ENCODE measurements around the gene B3GLCT. TPM values are rescaled to one million over a fixed set of nuclear protein-coding genes. Genes with fewer than 3 reads are reported as not detected.

B3GLCT gene
- total and polyA plus RNA-seq, 7 donors = 1.1 to 5.5 (median 2.8) TPM

GRCh38 chr13:31267126-31267784, 67.5 kb downstream of the B3GLCT start:
- Histone ChIP-seq H3K9me3 (peaks cover 8% of the 10 kb centered on the region), H3K27ac (no peak overlapping the region), H3K36me3 (ENCODE audit: insufficient read depth in 1 of 2, low read depth in 1 of 2) (peaks cover 5 to 26% of the 10 kb centered on the region in 2 donors), H3K4me3 (no peak overlapping the region), H3K4me1 (no peaks in the 10 kb centered on the region), H3K27me3 (ENCODE audit: insufficient read depth in 3 of 3, low read length in 2 of 3) (no peaks in the 10 kb centered on the region)
- intact Hi-C loops (cut with DNase I) = no loop called here
- no peak for ATAC-seq
- WGBS, 3 donors = 74 to 82% (median 80%) methylated on average over 2 of the region's 2 CpGs
- TF ChIP-seq, protein P1, sequence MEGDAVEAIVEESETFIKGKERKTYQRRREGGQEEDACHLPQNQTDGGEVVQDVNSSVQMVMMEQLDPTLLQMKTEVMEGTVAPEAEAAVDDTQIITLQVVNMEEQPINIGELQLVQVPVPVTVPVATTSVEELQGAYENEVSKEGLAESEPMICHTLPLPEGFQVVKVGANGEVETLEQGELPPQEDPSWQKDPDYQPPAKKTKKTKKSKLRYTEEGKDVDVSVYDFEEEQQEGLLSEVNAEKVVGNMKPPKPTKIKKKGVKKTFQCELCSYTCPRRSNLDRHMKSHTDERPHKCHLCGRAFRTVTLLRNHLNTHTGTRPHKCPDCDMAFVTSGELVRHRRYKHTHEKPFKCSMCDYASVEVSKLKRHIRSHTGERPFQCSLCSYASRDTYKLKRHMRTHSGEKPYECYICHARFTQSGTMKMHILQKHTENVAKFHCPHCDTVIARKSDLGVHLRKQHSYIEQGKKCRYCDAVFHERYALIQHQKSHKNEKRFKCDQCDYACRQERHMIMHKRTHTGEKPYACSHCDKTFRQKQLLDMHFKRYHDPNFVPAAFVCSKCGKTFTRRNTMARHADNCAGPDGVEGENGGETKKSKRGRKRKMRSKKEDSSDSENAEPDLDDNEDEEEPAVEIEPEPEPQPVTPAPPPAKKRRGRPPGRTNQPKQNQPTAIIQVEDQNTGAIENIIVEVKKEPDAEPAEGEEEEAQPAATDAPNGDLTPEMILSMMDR (IDR thresholded peaks at IDR 0.05) = no peak
- DNase-seq = no peak

DNA sequence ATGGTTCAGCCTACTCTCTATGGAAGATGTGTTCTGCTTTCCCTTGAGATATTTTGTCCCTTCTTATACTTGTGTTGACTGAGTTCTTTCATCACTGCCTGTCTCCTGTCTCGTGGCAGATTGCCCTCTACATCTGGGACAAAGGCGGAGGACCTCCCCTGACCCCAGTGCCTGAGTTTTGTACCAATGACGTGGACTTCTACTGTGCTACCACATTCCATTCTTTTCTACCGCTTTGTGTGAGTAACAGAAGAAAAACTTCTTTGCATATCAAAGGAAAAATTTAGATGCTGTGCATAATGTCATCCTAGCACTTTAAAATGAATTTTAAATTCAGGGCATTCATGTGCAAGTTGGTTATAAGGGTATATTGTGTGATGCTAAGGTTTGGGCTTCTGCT, 74.6 kb downstream of the B3GLCT start:
- ATAC-seq = no peak
- no peak for DNase-seq
- TF ChIP-seq, protein P1 (IDR thresholded peaks at IDR 0.05) = no peak
- peaks cover 8% of the 10 kb centered on the region for H3K9me3 ChIP-seq
- no peaks in the 10 kb centered on the region for H3K4me1 ChIP-seq
- H3K27ac ChIP-seq = no peak overlapping the region
- 90 to 91% (median 91%) methylated on average over 4 of the region's 4 CpGs for WGBS, 3 donors
- H3K36me3 ChIP-seq (ENCODE audit: insufficient read depth in 1 of 2, low read depth in 1 of 2) = peaks cover 4 to 42% of the 10 kb centered on the region in 2 donors
- H3K4me3 ChIP-seq = no peak overlapping the region
- no peaks in the 10 kb centered on the region for H3K27me3 ChIP-seq (ENCODE audit: insufficient read depth in 3 of 3, low read length in 2 of 3)
- intact Hi-C loops (cut with DNase I) = no loop called here

DNA sequence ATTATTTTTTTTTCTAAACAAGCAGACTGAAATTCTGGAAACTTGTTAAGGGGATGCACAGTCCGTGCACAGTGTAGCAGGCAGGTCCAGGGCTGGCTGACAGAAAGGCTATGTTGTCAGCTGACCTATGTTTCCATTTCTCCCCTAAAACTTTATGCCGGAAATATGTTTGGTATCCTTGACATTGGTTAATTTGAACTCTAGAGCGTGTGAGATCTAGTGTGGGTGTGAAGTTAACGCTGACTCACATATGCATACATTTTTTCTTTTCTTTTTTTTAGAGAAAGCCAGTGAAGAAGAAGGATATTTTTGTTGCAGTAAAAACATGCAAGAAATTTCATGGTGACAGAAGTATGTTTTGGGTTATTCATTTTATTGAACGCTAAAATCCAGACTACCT, 76.6 kb downstream of the B3GLCT start:
- intact Hi-C loops (cut with DNase I) = no loop called here
- Histone ChIP-seq H3K4me3 (no peak overlapping the region), H3K4me1 (no peaks in the 10 kb centered on the region), H3K27me3 (ENCODE audit: insufficient read depth in 3 of 3, low read length in 2 of 3) (no peaks in the 10 kb centered on the region), H3K36me3 (ENCODE audit: insufficient read depth in 1 of 2, low read depth in 1 of 2) (peaks cover 0 to 27% of the 10 kb centered on the region in 2 donors), H3K9me3 (no peaks in the 10 kb centered on the region), H3K27ac (no peak overlapping the region)
- DNase-seq (no peak), ATAC-seq (no peak)
- TF ChIP-seq, protein P1 (IDR thresholded peaks at IDR 0.05) = no peak
- WGBS, 3 donors = 90 to 94% (median 92%) methylated on average over 5 of the region's 5 CpGs

DNA sequence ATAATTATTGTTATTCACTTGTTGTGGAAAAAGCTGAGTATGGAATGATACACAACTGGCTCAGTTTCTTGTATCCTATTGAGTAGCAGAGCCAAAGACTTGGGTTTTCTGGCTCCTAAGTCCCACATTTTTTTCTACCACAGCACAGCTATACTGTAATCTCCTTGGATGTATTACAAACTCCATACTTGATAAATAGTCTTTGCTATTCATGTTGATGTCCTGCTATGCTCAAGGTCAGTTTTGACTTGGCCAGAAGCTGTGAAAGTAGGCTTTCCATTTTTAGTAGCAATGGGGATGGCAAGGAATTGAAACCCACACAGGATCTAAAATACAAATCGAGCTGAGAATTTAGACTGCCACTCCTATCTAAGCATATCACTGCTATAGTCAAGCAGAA, 79.1 kb downstream of the B3GLCT start:
- H3K9me3 ChIP-seq = no peaks in the 10 kb centered on the region
- TF ChIP-seq, protein P1 (IDR thresholded peaks at IDR 0.05) = no peak
- ATAC-seq = no peak
- intact Hi-C loops (cut with DNase I) = no loop called here
- peaks cover 0 to 27% of the 10 kb centered on the region in 2 donors for H3K36me3 ChIP-seq (ENCODE audit: insufficient read depth in 1 of 2, low read depth in 1 of 2)
- H3K27ac ChIP-seq = no peak overlapping the region
- H3K27me3 ChIP-seq (ENCODE audit: insufficient read depth in 3 of 3, low read length in 2 of 3) = no peaks in the 10 kb centered on the region
- H3K4me1 ChIP-seq = no peaks in the 10 kb centered on the region
- H3K4me3 ChIP-seq = no peak overlapping the region
- DNase-seq = no peak
- 45 to 53% (median 53%) methylated on average over 1 of the region's 1 CpG for WGBS, 3 donors
